C4-2B (cell line): Measurements from ENCODE around the gene SLCO4A1.

Experiments
- ZFX ChIP-seq: fragments of 450-650 bp; IDR thresholded peaks from 2 replicates; pipeline ENCODE4 v1.6.1; 2017
- TF ChIP-seq, protein P1 (sequence below): fragments of 450-650 bp; conservative IDR thresholded peaks from 2 replicates; pipeline ENCODE4 v1.5.1; 2017; ENCODE audit warnings: mild to moderate bottlenecking

DNA sequence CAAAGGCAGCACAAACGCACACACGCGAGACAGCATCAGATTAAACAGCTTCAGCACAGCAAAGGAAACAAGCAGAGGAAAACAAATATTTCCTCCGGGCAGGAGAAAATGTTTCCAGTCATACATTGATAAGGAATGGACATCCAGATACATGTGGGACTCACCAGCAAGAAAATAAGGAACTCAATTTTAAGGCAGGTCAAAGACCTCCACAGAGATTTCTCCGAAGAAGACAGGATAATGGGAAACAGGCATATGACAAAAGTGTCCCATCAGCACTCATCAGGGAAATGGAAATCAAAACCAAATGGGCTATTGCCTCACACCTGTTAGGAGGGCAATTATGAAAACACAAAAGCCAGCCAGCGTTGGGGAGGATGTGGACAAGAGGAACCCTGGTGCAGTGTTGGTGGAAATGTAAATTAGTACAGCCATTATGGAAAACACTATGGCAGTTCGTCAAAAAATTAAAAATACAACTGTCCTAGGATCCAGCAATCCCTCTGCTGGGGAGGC lies 9.7 kb upstream of the SLCO4A1 start:
- TF ChIP-seq, protein P1, sequence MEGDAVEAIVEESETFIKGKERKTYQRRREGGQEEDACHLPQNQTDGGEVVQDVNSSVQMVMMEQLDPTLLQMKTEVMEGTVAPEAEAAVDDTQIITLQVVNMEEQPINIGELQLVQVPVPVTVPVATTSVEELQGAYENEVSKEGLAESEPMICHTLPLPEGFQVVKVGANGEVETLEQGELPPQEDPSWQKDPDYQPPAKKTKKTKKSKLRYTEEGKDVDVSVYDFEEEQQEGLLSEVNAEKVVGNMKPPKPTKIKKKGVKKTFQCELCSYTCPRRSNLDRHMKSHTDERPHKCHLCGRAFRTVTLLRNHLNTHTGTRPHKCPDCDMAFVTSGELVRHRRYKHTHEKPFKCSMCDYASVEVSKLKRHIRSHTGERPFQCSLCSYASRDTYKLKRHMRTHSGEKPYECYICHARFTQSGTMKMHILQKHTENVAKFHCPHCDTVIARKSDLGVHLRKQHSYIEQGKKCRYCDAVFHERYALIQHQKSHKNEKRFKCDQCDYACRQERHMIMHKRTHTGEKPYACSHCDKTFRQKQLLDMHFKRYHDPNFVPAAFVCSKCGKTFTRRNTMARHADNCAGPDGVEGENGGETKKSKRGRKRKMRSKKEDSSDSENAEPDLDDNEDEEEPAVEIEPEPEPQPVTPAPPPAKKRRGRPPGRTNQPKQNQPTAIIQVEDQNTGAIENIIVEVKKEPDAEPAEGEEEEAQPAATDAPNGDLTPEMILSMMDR: no peak
- TF ChIP-seq ZFX: no peak
